CD4-positive, alpha-beta T cell (primary cell): ENCODE results near the gene DNAJC11. TPM values are rescaled to one million over a fixed set of nuclear protein-coding genes. Genes with fewer than 3 reads are reported as not detected.
A peak's percentile ranks its signal among the peaks of the same experiment; 100 is the strongest.

ENCODE experiments used
- ATAC-seq: fragments of 200-7000 bp; cut with Tn5 transposase; one replicate; pipeline ENCODE4 v1.10.0; 2022; ENCODE audit warnings: mild to moderate bottlenecking; ENCODE audit not compliant: poor library complexity
- CTCF ChIA-PET: fragments of 350-600 bp; sonication (Branson Sonifier 250); formaldehyde crosslinking; loops from one replicate; lab custom pipeline; 2021; ENCODE audit warnings: antibody characterized with exemption, inconsistent platforms; lab: Charles Lee
- POLR2A ChIA-PET: fragments of 350-600 bp; sonication (Branson Sonifier 250); formaldehyde crosslinking; loops from one replicate; lab custom pipeline; 2021; ENCODE audit warnings: antibody characterized with exemption, inconsistent platforms; lab: Charles Lee
- DNase-seq, 14 experiments: peaks; one replicate each; pipeline ENCODE4 v3.0.0-alpha.2; 2013 to 2020; ENCODE audit warnings: mixed read lengths in 2 of 14
- H3K27ac ChIP-seq, 2 donors: one replicate each; pipeline versions ENCODE4 v1.5.1 to v1.7.0; 2013; ENCODE audit warnings: low read length in 2 of 2, low read depth in 1 of 2, mild to moderate bottlenecking in 1 of 2
- H3K27me3 ChIP-seq, 2 experiments: 1 replicate in 1 of 2; 2 replicates in 1 of 2; pipeline versions ENCODE4 v1.6.1 to v1.7.0; 2013; ENCODE audit warnings: low read length in 2 of 2, control low read depth in 1 of 2, mild to moderate bottlenecking in 1 of 2, moderate library complexity in 1 of 2; ENCODE audit not compliant: insufficient read depth in 2 of 2, control insufficient read depth in 1 of 2
- H3K36me3 ChIP-seq: one replicate; pipeline ENCODE4 v1.6.1; 2013; ENCODE audit warnings: low read length, control low read depth; ENCODE audit not compliant: insufficient read depth
- H3K4me1 ChIP-seq: one replicate; pipeline ENCODE4 v1.6.1; 2013; ENCODE audit warnings: low read length, control low read depth; ENCODE audit not compliant: insufficient read depth
- H3K4me3 ChIP-seq: one replicate; pipeline ENCODE4 v1.5.1; 2013; ENCODE audit warnings: mild to moderate bottlenecking, low read length, moderate library complexity
- H3K9me3 ChIP-seq, 2 experiments: 1 replicate in 1 of 2; 2 replicates in 1 of 2; pipeline versions ENCODE4 v1.6.1 to v1.7.0; 2013; ENCODE audit warnings: low read length in 2 of 2, mild to moderate bottlenecking in 2 of 2, control low read depth in 1 of 2, moderate library complexity in 1 of 2; ENCODE audit not compliant: control insufficient read depth in 1 of 2, insufficient read depth in 1 of 2
- H3K27ac Mint-ChIP-seq: one replicate; pipeline ENCODE4 v1.8.0; 2020; ENCODE audit warnings: mixed read lengths
- H3K27me3 Mint-ChIP-seq: one replicate; pipeline ENCODE4 v1.8.0; 2021; ENCODE audit warnings: mixed read lengths
- H3K36me3 Mint-ChIP-seq: one replicate; pipeline ENCODE4 v1.8.0; 2021; ENCODE audit warnings: low read depth, mixed read lengths
- H3K4me1 Mint-ChIP-seq: one replicate; pipeline ENCODE4 v1.8.0; 2021; ENCODE audit warnings: low read depth, mixed read lengths
- H3K4me3 Mint-ChIP-seq: one replicate; pipeline ENCODE4 v1.8.0; 2020; ENCODE audit warnings: mild to moderate bottlenecking, mixed read lengths
- H3K9me3 Mint-ChIP-seq: one replicate; pipeline ENCODE4 v1.8.0; 2020; ENCODE audit warnings: mixed read lengths
- CTCF ChIP-seq: fragments of 200-600 bp; IDR thresholded peaks from one replicate; pipeline ENCODE4 v1.8.0; 2022; ENCODE audit warnings: antibody characterized with exemption, mild to moderate bottlenecking
- intact Hi-C, 2 experiments: fragments of 100-400 bp; cut with DNase I in 1 of 2; cut with micrococcal nuclease in 1 of 2; formaldehyde crosslinking; loops; one replicate each; pipeline versions ENCODE4 v1.15.1 to v1.9.0; 2023 to 2025; cut with DNase I, micrococcal nuclease
- total RNA-seq, 174 experiments: library from RNA in 2 of 174; stranded (reverse) in 2 of 174; gene quantifications; one replicate each; pipeline ENCODE4 v1.2.3 and lab custom pipeline; 2021 to 2026

The DNAJC11 gene
- total RNA-seq, 2 experiments from 2014 or later = 20.6 to 24.0 TPM

- Histone ChIP-seq H3K4me3 (no peak overlapping the region), H3K27me3 (no peaks in the 10 kb centered on the region), H3K36me3 (peaks cover 92% of the 10 kb centered on the region), H3K4me1 (peaks cover 65% of the 10 kb centered on the region), H3K9me3 (no peaks in the 10 kb centered on the region), H3K27ac (no peak overlapping the region)
- Mint-ChIP-seq H3K27me3 (no peaks in the 10 kb centered on the region), H3K9me3 (no peaks in the 10 kb centered on the region), H3K4me3 (no peak overlapping the region), H3K27ac (no peak overlapping the region), H3K4me1 (peaks cover 46% of the 10 kb centered on the region), H3K36me3 (peaks cover 68% of the 10 kb centered on the region)
- ATAC-seq (no peak), DNase-seq (no peak)
- ChIA-PET CTCF (no interaction called here), POLR2A (interaction anchor here (0.9 to 1.7 kb wide), 3 partner anchors 9 to 47 kb away, joined by 3 to 17 read pairs (median 3); partner anchors contain the start of gene ZBTB48)
- TF ChIP-seq CTCF = no peak
- intact Hi-C loops = no loop called here
These were observed 109.2 kb downstream of the DNAJC11 start for GRCh38 chr1:6592441-6592840.

GRCh38 chr1:6591644-6592043 is 110.0 kb downstream of the DNAJC11 start:
- peak in 1 of 14 experiments; percentile 12 for DNase-seq
- Histone ChIP-seq H3K4me1 (peaks cover 65% of the 10 kb centered on the region), H3K9me3 (no peaks in the 10 kb centered on the region), H3K27me3 (no peaks in the 10 kb centered on the region), H3K4me3 (no peak overlapping the region), H3K27ac (peak overlapping the region in 1 of 2 donors; percentile 35), H3K36me3 (peaks cover 84% of the 10 kb centered on the region)
- intact Hi-C loops = no loop called here
- no peak for ATAC-seq
- Mint-ChIP-seq H3K9me3 (no peaks in the 10 kb centered on the region), H3K4me3 (no peak overlapping the region), H3K36me3 (peaks cover 60% of the 10 kb centered on the region), H3K4me1 (peaks cover 48% of the 10 kb centered on the region), H3K27ac (no peak overlapping the region), H3K27me3 (no peaks in the 10 kb centered on the region)
- ChIA-PET CTCF (no interaction called here), POLR2A (interaction anchor here (0.6 to 1.7 kb wide), 4 partner anchors 9 to 392 kb away, joined by 3 to 17 read pairs (median 4); partner anchors contain the start of genes RPL22 and ZBTB48)
- no peak for TF ChIP-seq CTCF

- DNase-seq = peak in 2 of 14 experiments; percentile 34 to 41
- peaks cover 44% of the 10 kb centered on the region for H3K4me1 Mint-ChIP-seq
- CTCF ChIA-PET = no interaction called here
- peak overlapping the region; percentile 65 for H3K27ac Mint-ChIP-seq
- TF ChIP-seq CTCF = no peak
- no peak for ATAC-seq
- no peaks in the 10 kb centered on the region for H3K27me3 Mint-ChIP-seq
- no peak overlapping the region for H3K4me3 Mint-ChIP-seq
- H3K9me3 Mint-ChIP-seq = no peaks in the 10 kb centered on the region
- no peaks in the 10 kb centered on the region for H3K27me3 ChIP-seq
- H3K4me1 ChIP-seq = peaks cover 61% of the 10 kb centered on the region
- intact Hi-C loops = no loop called here
- no peaks in the 10 kb centered on the region for H3K9me3 ChIP-seq
- peak overlapping the region in 1 of 2 donors; percentile 35 for H3K27ac ChIP-seq
- H3K4me3 ChIP-seq = no peak overlapping the region
- POLR2A ChIA-PET = interaction anchor here (0.6 to 1.7 kb wide), 2 partner anchors 10 to 392 kb away, joined by 4 to 17 read pairs; partner anchors contain the start of gene RPL22
- H3K36me3 Mint-ChIP-seq = peaks cover 56% of the 10 kb centered on the region
- H3K36me3 ChIP-seq = peaks cover 79% of the 10 kb centered on the region
These were observed 110.4 kb downstream of the DNAJC11 start for GRCh38 chr1:6591222-6591621.
